HepG2 (cell line): ENCODE data around the gene ZNF284. TPM values are rescaled to one million over a fixed set of nuclear protein-coding genes. Genes with fewer than 3 reads are reported as not detected.
A peak's percentile ranks its signal among the peaks of the same experiment; 100 is the strongest.

ENCODE experiments used
- ATAC-seq: fragments of 200-7000 bp; cut with Tn5 transposase; 3 replicates; pipeline ENCODE4 v1.9.1; 2020; ENCODE audit warnings: mild to moderate bottlenecking, moderate library complexity
- BruUV-seq: library from RNA; stranded (reverse); fragments of 400-500 nt; replicated peaks from 2 replicates; lab custom pipeline; 2021; lab: Mats Ljungman, UMichigan
- CTCF ChIA-PET: fragments of 300-600 bp; formaldehyde crosslinking; extraction: SDS; loops from one replicate; lab custom pipeline; 2021; ENCODE audit warnings: low total read pairs, inconsistent platforms, low intra/inter-chr PET ratio; lab: Yijun Ruan, JAX
- POLR2A ChIA-PET: fragments of 350-600 bp; sonication (Branson Sonifier 250); formaldehyde crosslinking; loops from one replicate; lab custom pipeline; 2020; ENCODE audit warnings: antibody characterized with exemption, inconsistent platforms; lab: Yijun Ruan, JAX
- DNase-seq: peaks from one replicate; pipeline ENCODE4 v3.0.0-alpha.2; 2015; ENCODE audit warnings: low spot score
- FAIRE-seq: peaks from 3 replicates; lab custom pipeline; 2011; peaks lifted over from hg19 to GRCh38; lab: Jason Lieb, UNC
- H2AFZ ChIP-seq: one replicate; pipeline ENCODE4 v1.6.1; 2011; ENCODE audit warnings: low read length, inconsistent platforms
- H3K27ac ChIP-seq: fragments of 300-600 bp; 3 replicates; pipeline ENCODE4 v1.8.0; 2011; ENCODE audit warnings: mixed run types, mild to moderate bottlenecking, mixed read lengths, low read length, inconsistent platforms; ENCODE audit not compliant: insufficient read depth; ENCODE audit errors: extremely low read length
- H3K27me3 ChIP-seq, 2 experiments: fragments of 200-600 bp in 1 of 2; 2 replicates in 1 of 2; 3 replicates in 1 of 2; pipeline versions ENCODE4 v1.6.0 to v1.8.0; 2011; ENCODE audit warnings: low read length in 2 of 2, mild to moderate bottlenecking in 2 of 2, moderate library complexity in 2 of 2, inconsistent platforms in 1 of 2; ENCODE audit not compliant: insufficient read depth in 2 of 2, control insufficient read depth in 1 of 2
- H3K36me3 ChIP-seq, 2 experiments: fragments of 200-600 bp in 1 of 2; replicated peaks in 1 of 2; 2 replicates in 1 of 2; 3 replicates in 1 of 2; pipeline versions ENCODE4 v1.5.1 to v1.8.0; 2011; ENCODE audit warnings: low read length in 2 of 2, inconsistent platforms in 1 of 2; ENCODE audit not compliant: insufficient read depth in 2 of 2, control insufficient read depth in 1 of 2
- H3K4me1 ChIP-seq: 2 replicates; pipeline ENCODE4 v1.5.1; 2012; ENCODE audit warnings: low read length, inconsistent platforms; ENCODE audit not compliant: insufficient read depth
- H3K4me2 ChIP-seq: 2 replicates; pipeline ENCODE4 v1.6.0; 2011; ENCODE audit warnings: low read depth, low read length, inconsistent platforms
- H3K4me3 ChIP-seq, 3 experiments: fragments of 200-600 bp in 1 of 3; sonication (generic), shearing (Covaris generic) in 1 of 3; replicated peaks in 1 of 3; 2 replicates each; pipeline ENCODE4 v1.5.1; 2011 to 2016; ENCODE audit warnings: low read length in 3 of 3, inconsistent platforms in 2 of 3, low read depth in 2 of 3, mild to moderate bottlenecking in 2 of 3, control low read depth in 1 of 3, mixed read lengths in 1 of 3; ENCODE audit not compliant: insufficient read depth in 1 of 3
- H3K79me2 ChIP-seq: one replicate; pipeline ENCODE4 v1.6.1; 2011; ENCODE audit warnings: low read length, inconsistent platforms; ENCODE audit not compliant: insufficient read depth
- H3K9ac ChIP-seq: 2 replicates; pipeline ENCODE4 v1.6.0; 2011; ENCODE audit warnings: mild to moderate bottlenecking, low read depth, low read length, inconsistent platforms; ENCODE audit not compliant: insufficient read depth
- H3K9me3 ChIP-seq: 2 replicates; pipeline ENCODE4 v1.5.1; 2012; ENCODE audit warnings: mild to moderate bottlenecking, low read length
- H4K20me1 ChIP-seq: 2 replicates; pipeline ENCODE4 v1.6.0; 2011; ENCODE audit warnings: inconsistent platforms, mild to moderate bottlenecking, low read length, moderate library complexity; ENCODE audit not compliant: insufficient read depth
- NR0B2 ChIP-seq: sonication (generic); formaldehyde crosslinking; IDR thresholded peaks from 2 replicates; pipeline ENCODE4 v1.4.0; 2020; ENCODE audit warnings: mild to moderate bottlenecking, missing genetic modification reagents
- SMAD3 ChIP-seq: sonication (generic); formaldehyde crosslinking; IDR thresholded peaks from 2 replicates; pipeline ENCODE4 v1.4.0; 2020; ENCODE audit warnings: missing genetic modification reagents
- SUZ12 ChIP-seq: fragments of 150-350 bp; IDR thresholded peaks from 2 replicates; pipeline ENCODE4 v1.6.1; 2014; ENCODE audit warnings: low read depth, low read length
- THAP11 ChIP-seq: IDR thresholded peaks from 2 replicates; pipeline ENCODE4 v1.6.1; 2016; ENCODE audit warnings: missing biosample characterization, missing genetic modification reagents
- YEATS2 ChIP-seq: sonication (generic); formaldehyde crosslinking; IDR thresholded peaks from 2 replicates; pipeline ENCODE4 v1.4.0; 2020; ENCODE audit warnings: missing genetic modification reagents, borderline replicate concordance
- ZGPAT ChIP-seq: IDR thresholded peaks from 2 replicates; pipeline ENCODE4 v1.6.1; 2016; ENCODE audit warnings: mild to moderate bottlenecking
- ZNF777 ChIP-seq: sonication (generic); formaldehyde crosslinking; IDR thresholded peaks from 2 replicates; pipeline ENCODE4 v1.4.0; 2020; ENCODE audit warnings: missing genetic modification reagents
- WGBS: methylation state at CpG from one replicate; pipeline ENCODE4 v1.1.6; 2017; ENCODE audit warnings: low lambda C conversion rate; 5-methylcytosine and 5-hydroxymethylcytosine counted together
- in situ Hi-C: cut with HindIII; loops from 2 replicates; pipeline ENCODE4 v1.10.0; 2017; ENCODE audit warnings: low pct_unique_long_range_greater_than_20kb; ENCODE audit not compliant: extremely low pct_ligation_motif_present
- intact Hi-C: fragments of 100-400 bp; cut with micrococcal nuclease; formaldehyde crosslinking; loops from one replicate; pipeline ENCODE4 v1.10.0; 2022; ENCODE audit not compliant: unreplicated experiment
- polyA plus RNA-seq, 8 experiments: library from polyadenylated mRNA; depleted of rRNA in 3 of 8; stranded (reverse) in 7 of 8; unstranded in 1 of 8; fragments of >200 nt; fragmentation: Illumina TruSeq in 4 of 8; extraction: Trizol in 4 of 8; gene quantifications; 2 replicates each; pipeline versions ENCODE4 v1.2.1 to v1.2.3, GENCODE V29; 2011 to 2016; ENCODE audit warnings: low read depth in 4 of 8, missing spikeins in 1 of 8, mixed read lengths in 1 of 8; ENCODE audit not compliant: insufficient read depth in 1 of 8
- total RNA-seq, 5 experiments: library from RNA; depleted of rRNA; stranded (reverse); fragments of >200 nt; fragmentation: Illumina TruSeq; extraction: Trizol; gene quantifications; 2 replicates each; pipeline ENCODE4 v1.2.3, GENCODE V29; 2016; ENCODE audit warnings: low read depth in 1 of 5

ZNF284 gene
- total and polyA plus RNA-seq, 2 of the 13 experiments (the other 11 are each of a cell fraction or from before 2014, with no cell fraction given), result 1.2 to 2.3 TPM

GRCh38 chr19:44025217-44025936 is 46.6 kb upstream of the ZNF284 start, which contains the start of gene ZNF222 (continued):
- peak; percentile 51 for TF ChIP-seq SUZ12
- peak; percentile 78; the same call in 1 of the 2 replicates for TF ChIP-seq ZNF777 (CRISPR knock-in tag)
- 0 out of 2 replicates have a peak, but pooled peaks have one; percentile 31 for TF ChIP-seq SMAD3 (CRISPR knock-in tag)
- TF ChIP-seq NR0B2 (CRISPR knock-in tag), result 0 out of 2 replicates have a peak, but pooled peaks have one; percentile 34
- TF ChIP-seq ZGPAT, result peak; percentile 62; the same call in 1 of the 2 replicates

- no TSS peak for BruUV-seq
- no peaks in the 10 kb centered on the region for H4K20me1 ChIP-seq
- 0 out of 2 replicates have a peak, but pooled peaks have one; percentile 19 for TF ChIP-seq THAP11 (CRISPR knock-in tag)
- no peak for TF ChIP-seq YEATS2 (CRISPR knock-in tag)
- FAIRE-seq (no peak), ATAC-seq (no peak), DNase-seq (peak; percentile 33)
- H3K4me1 ChIP-seq, result peaks cover 16% of the 10 kb centered on the region; the same call in 1 of the 2 replicates
- H3K9me3 ChIP-seq, result no peaks in the 10 kb centered on the region
- H3K9ac ChIP-seq, result no peak overlapping the region
- H3K4me3 ChIP-seq, result no peak overlapping the region
- peaks cover 3 to 18% of the 10 kb centered on the region in 2 experiments; a peak in 3 of 5 replicates for H3K36me3 ChIP-seq
- WGBS, result 84% methylated on average over 6 of the region's 6 CpGs
- H3K27me3 ChIP-seq, result no peaks in the 10 kb centered on the region; a peak in 1 of 5 replicates
- peaks cover 4% of the 10 kb centered on the region for H3K79me2 ChIP-seq
- H3K4me2 ChIP-seq, result no peak overlapping the region
- H3K27ac ChIP-seq, result no peak overlapping the region
- no peak overlapping the region for H2AFZ ChIP-seq
- intact Hi-C loops, result no loop called here
- in situ Hi-C loops, result no loop called here
- ChIA-PET POLR2A (no interaction called here), CTCF (no interaction called here)
Observed at GRCh38 chr19:44026622-44027021, 45.3 kb upstream of the ZNF284 start.
